ENCODE measurements around the gene WDR81. TPM values are rescaled to one million over a fixed set of nuclear protein-coding genes. Genes with fewer than 3 reads are reported as not detected.

The WDR81 gene
- total RNA-seq, 6 experiments from 2014 or later, result 23.0 to 27.2 (median 23.9) TPM

DNA sequence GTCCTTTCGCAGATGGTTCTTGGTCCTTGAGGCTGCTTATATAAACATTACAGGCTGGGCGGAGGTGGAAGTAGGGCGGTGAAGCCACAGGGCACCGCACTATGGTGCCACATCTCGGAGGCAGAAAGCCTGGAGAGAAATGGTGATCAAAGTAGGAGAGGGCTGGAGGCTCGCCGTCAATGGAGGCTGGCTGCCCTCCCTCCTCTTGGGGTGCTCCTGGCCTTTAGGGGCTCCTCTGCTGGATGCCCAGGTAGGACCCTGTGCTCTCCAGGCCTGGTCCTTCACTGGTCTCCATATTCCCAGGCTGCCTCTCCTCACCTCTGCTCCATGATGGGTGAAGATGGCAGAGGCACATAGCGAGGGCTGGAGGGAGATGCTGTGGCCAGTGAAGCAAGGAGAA lies 12.2 kb upstream of the WDR81 start:
- Histone ChIP-seq H3K27me3 (no peaks in the 10 kb centered on the region), H3K36me3 (peaks cover 0 to 28% (median 14%) of the 10 kb centered on the region in 4 donors), H3K27ac (no peak overlapping the region), H3K4me3 (no peak overlapping the region), H3K9me3 (no peaks in the 10 kb centered on the region), H3K4me1 (peaks cover 0 to 16% (median 7%) of the 10 kb centered on the region in 4 donors)
- no peak for ATAC-seq
- intact Hi-C loops (cut with DNase I), result no loop called here
- TF ChIP-seq, protein P1, sequence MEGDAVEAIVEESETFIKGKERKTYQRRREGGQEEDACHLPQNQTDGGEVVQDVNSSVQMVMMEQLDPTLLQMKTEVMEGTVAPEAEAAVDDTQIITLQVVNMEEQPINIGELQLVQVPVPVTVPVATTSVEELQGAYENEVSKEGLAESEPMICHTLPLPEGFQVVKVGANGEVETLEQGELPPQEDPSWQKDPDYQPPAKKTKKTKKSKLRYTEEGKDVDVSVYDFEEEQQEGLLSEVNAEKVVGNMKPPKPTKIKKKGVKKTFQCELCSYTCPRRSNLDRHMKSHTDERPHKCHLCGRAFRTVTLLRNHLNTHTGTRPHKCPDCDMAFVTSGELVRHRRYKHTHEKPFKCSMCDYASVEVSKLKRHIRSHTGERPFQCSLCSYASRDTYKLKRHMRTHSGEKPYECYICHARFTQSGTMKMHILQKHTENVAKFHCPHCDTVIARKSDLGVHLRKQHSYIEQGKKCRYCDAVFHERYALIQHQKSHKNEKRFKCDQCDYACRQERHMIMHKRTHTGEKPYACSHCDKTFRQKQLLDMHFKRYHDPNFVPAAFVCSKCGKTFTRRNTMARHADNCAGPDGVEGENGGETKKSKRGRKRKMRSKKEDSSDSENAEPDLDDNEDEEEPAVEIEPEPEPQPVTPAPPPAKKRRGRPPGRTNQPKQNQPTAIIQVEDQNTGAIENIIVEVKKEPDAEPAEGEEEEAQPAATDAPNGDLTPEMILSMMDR (IDR thresholded peaks at IDR 0.05), result no peak
- no peak for TF ChIP-seq POLR2A (IDR thresholded peaks at IDR 0.05)
- 87% methylated on average over 5 of the region's 8 CpGs for WGBS (ENCODE audit: insufficient coverage, low coverage, low lambda C conversion rate, missing lambda C conversion rate)
- DNase-seq, result no peak

DNA sequence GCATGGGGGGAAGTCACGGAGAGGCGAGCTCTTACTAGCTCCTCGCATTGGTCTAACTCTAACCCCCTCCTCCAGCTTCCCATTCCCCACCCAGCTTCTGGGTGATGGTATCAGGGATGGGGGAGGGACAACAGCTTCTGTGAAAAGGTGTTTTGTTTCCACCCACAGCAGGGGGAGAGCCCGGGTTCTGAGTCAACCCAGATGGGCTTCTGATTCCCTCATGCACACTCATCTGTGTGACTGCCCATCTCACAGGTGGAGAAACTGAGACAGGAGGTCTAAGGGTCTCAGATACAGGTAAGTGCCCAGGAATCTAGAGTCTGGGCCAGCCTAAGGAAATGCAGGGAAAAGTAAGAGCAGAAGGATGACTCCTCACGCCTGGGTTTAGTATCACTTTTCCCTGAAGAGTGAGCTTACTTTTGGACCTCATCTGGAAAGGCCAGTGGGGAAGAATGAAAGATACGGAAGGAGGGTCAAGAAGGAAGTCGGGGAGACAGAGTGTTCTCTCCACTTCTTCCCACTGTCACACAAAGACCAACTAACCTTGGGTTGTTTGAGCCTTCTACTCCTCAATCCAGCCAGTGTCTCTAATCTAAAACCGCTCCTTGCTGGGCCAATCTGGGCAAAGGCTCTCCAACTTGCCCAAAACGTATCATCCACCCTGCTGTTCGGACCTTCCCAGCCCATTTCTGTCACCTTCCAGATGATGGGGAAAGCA lies 11.2 kb upstream of the WDR81 start:
- Histone ChIP-seq H3K27me3 (no peaks in the 10 kb centered on the region), H3K9me3 (no peaks in the 10 kb centered on the region), H3K36me3 (peaks cover 0 to 28% (median 14%) of the 10 kb centered on the region in 4 donors), H3K27ac (peak overlapping the region; percentile 60 to 99 (median 98)), H3K4me1 (peaks cover 0 to 23% (median 11%) of the 10 kb centered on the region in 4 donors), H3K4me3 (peak overlapping the region in 2 of 3 donors; percentile 90 to 98)
- 44% methylated on average over 9 of the region's 10 CpGs for WGBS (ENCODE audit: insufficient coverage, low coverage, low lambda C conversion rate, missing lambda C conversion rate)
- intact Hi-C loops (cut with DNase I), result no loop called here
- ATAC-seq (no peak), DNase-seq (no peak)
- no peak for TF ChIP-seq POLR2A (IDR thresholded peaks at IDR 0.05)
- TF ChIP-seq, protein P1 (IDR thresholded peaks at IDR 0.05), result no peak

DNA sequence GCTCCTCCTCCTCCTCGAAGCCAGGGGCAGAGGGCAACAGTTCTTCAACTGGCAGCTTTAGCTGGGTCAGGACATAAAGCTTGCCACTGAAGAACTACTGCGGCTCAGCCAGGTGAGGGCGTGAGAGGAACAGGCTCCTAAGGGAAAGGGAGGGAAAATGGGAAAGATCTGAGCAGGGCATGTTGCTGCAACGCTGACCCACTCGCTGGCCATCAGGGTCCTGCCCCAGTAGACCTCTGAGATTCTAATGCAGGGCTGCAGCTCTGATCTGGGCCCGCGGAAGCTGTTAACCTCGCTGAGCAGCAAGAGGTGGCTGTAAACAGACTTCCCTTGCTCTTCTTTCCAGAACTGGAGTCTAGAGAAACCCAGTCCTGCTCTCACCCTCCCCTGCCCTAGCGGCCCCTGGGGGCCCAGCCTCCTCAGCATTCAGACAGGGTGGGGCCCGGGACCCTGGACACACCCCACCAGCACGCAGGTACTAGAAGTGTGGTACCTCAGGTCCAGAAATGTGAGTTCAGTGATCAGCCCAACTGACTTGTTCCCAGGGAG lies 10.6 kb upstream of the WDR81 start:
- TF ChIP-seq POLR2A (IDR thresholded peaks at IDR 0.05), result no peak
- TF ChIP-seq, protein P1 (IDR thresholded peaks at IDR 0.05), result peak; percentile 24 to 51 (median 43)
- H3K4me1 ChIP-seq, result peaks cover 0 to 29% (median 14%) of the 10 kb centered on the region in 4 donors
- no peaks in the 10 kb centered on the region for H3K27me3 ChIP-seq
- ATAC-seq (no peak), DNase-seq (peak in 2 of 3 donors; percentile 32 to 66)
- no peaks in the 10 kb centered on the region for H3K9me3 ChIP-seq
- intact Hi-C loops (cut with DNase I), result no loop called here
- peak overlapping the region; percentile 87 to 98 (median 90) for H3K4me3 ChIP-seq
- H3K27ac ChIP-seq, result peak overlapping the region; percentile 60 to 99 (median 98)
- WGBS (ENCODE audit: insufficient coverage, low coverage, low lambda C conversion rate, missing lambda C conversion rate), result 5% methylated on average over 8 of the region's 11 CpGs
- peaks cover 0 to 28% (median 14%) of the 10 kb centered on the region in 4 donors for H3K36me3 ChIP-seq

DNA sequence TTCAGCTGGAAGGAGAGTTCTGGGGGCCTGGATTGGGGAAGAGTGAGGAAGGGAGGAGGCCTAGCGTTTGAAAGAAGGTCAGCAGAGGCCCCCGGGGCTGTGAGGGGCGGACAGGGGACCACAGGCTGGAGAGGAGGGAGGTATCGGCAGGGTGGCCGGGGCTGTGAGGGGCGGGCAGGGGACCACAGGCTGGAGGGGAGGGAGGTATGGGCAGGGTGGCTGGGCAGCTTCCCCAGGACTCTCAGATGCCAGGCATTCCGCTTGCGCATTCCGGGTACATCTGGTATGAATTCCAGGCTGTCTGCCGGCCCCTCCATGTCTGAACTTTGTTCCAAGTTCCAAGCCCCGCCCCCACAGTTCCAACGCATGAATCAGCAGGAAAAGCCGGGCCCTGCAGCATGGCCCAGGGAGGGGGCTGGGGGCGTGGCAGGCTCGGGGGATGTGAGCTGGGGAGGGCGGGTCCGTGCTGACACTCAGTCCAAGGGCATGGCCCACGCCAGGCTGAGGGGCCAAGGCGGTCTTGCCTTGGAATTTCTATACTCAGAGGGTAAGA lies 10.0 kb upstream of the WDR81 start:
- DNase-seq (peak; percentile 97 to 99 (median 99)), ATAC-seq (peak; percentile 33 to 54 (median 47))
- peak overlapping the region; percentile 79 to 99 (median 98) for H3K27ac ChIP-seq
- no peaks in the 10 kb centered on the region for H3K9me3 ChIP-seq
- TF ChIP-seq POLR2A (IDR thresholded peaks at IDR 0.05), result no peak
- TF ChIP-seq, protein P1 (IDR thresholded peaks at IDR 0.05), result no peak
- peak overlapping the region; percentile 87 to 98 (median 90) for H3K4me3 ChIP-seq
- WGBS (ENCODE audit: insufficient coverage, low coverage, low lambda C conversion rate, missing lambda C conversion rate), result 10% methylated on average over 9 of the region's 19 CpGs
- peaks cover 0 to 29% (median 13%) of the 10 kb centered on the region in 4 donors for H3K4me1 ChIP-seq
- intact Hi-C loops (cut with DNase I), result no loop called here
- no peaks in the 10 kb centered on the region for H3K27me3 ChIP-seq
- peaks cover 0 to 28% (median 14%) of the 10 kb centered on the region in 4 donors for H3K36me3 ChIP-seq

Data from right lobe of liver (tissue), 6 donors.